Stimulated activated CD8-positive, alpha-beta memory T cell treated with anti-CD3 and anti-CD28 coated beads, Interleukin-12 subunit alpha, Interleukin-12 subunit beta, amount 100 ng/mL, for 24 hours (primary cell): ENCODE data around the gene NCKAP5L.
"Not testable (repeated sequence)": the region's sequence is repeated elsewhere in the genome, so short reads cannot be mapped to it uniquely, and the experiment has no call there.

ENCODE experiments used
- DNase-seq: peaks from one replicate; pipeline ENCODE4 v3.0.0-alpha.2; 2020; ENCODE audit errors: extremely low read depth

Gene NCKAP5L

GRCh38 chr12:49779581-49779980 is 48.6 kb downstream of the NCKAP5L start:
- no peak for DNase-seq

DNA sequence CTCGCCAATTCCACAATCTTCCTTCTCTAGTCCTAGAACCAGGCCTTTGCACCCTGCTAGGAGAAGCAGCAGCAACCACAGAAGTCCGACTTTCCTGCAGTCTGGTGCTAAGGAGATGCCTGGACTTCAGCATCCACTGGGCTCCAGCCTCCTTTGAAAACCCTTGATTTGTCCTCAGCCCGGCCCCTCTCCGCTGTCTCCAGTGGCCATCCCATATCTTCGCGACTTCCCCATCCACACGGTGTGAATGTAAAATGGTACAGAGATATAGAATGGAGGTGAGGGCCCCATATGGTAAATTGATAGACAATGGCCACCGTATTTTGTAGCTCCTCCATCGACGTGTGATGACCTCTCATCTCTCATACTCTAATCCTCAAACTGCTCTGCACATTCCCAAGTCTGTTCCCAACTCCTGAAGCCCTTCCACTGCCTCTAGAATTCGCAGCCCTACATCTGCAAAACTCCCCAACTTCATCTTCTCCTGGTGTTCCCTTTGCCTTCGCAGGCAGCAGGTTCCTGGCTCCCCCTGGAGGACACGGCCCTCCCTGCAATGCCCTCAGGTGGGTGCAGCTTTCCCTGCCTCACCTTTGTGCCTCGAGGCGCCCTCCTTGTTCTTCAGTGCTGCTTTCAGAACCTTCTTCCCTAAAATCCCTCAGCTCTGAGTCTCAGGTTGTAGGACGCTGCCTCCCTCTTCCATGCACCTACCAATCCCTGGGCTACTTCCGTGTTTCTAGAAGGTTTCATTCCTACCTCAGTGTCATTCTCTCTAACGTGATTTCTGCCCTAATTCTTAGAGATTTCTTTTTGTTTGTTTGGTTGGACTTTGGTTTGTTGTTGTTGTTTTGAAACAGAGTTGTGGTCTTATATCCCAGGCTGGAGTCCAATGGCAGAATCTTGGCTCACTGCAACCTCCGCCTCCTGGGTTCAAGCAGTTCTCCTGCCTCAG is 50.1 kb downstream of the NCKAP5L start:
- peak; percentile 43 for DNase-seq

- DNase-seq: no peak
These were observed 50.9 kb downstream of the NCKAP5L start for GRCh38 chr12:49777341-49777740.

DNA sequence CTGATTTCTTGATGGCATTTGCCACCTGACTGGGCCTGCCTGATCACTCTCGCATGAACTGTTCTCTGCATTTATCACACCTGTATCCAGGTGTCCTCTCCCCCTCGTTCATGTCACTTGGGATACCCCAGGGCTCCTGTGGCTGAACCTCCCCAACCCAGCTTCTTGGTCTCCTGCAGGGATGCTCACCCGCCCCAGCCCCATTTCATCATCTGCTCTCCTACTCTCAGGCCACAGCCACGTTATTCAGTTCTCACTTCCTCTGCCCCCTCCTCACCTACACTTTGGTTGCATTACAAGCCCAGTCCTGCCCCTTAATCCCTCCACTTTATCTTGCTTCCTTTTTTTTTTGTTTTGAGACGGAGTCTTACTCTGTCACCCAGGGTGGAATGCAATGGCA is 51.4 kb downstream of the NCKAP5L start:
- DNase-seq: no peak

- peak; percentile 10 for DNase-seq
These were observed 51.8 kb downstream of the NCKAP5L start for GRCh38 chr12:49776413-49776812.

DNA sequence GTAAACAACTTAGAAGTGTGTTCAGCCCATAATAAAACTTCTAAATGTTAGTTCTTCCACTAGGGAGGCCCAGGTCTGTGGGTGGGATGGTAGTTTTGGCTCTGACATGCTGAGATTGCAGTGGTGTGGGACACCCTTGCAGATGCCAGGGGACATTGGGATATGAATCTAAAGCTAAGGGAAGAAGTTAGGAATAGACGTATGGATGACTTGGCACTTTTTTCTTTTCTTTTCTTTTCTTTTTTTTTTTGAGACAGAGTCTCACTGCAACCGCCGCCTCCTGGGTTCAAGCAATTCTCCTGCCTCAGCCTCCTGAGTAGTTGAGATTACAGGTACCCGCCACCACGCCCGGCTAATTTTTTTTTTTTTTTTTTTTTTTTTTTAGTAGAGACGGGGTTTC is 55.1 kb downstream of the NCKAP5L start:
- DNase-seq: not testable (repeated sequence)

DNA sequence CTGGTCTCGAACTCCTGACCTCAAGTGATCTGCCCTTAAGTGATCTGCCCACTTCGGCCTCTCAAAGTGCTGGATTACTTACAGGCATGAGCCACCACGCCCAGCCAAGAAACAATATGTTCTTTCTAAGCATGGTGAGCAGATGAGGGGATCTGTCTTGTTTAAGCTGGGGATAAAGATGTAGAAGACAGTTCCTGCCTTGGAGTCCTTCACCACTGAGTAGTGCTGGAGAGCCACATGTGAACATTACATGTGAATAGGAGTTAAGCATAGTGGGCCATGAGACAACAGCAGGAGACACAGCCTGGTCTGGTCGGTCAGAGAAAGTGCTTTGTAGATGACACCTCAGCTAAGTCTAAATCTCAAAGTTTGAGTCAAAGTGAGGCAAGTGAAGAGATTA is 60.9 kb downstream of the NCKAP5L start:
- DNase-seq: no peak

GRCh38 chr12:49766115-49766455 is 62.1 kb downstream of the NCKAP5L start:
- DNase-seq: no peak

GRCh38 chr12:49764126-49764525 is 64.1 kb downstream of the NCKAP5L start:
- DNase-seq: no peak

DNA sequence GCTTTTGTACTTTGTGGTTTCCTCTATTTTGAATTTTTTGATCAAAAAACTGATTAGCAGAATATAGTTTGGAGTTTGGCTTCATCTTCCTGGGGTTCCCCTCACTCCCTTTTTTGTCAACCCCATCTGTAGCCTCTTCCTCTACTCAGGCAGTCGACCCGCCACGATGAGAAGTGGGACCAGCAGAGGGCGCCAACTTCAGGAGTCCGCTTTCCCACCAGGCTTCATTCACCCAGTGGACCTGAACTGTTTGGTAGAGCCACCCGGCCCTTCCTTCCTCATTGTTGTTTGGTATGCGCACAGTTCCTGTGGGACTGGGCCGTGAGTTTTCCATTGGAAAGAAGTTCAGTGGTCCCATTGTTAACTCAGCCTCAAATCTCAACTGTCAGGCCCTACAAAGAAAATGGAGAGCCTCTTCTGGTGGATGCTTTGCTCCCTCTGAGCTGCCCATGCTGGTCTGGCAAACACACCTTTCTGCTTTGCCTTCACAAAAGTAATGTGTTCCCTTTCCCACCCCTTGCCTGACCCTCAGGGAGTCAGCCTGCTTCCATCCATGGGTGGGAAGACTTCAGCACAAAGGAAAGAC is 65.1 kb downstream of the NCKAP5L start:
- DNase-seq: peak; percentile 36

DNA sequence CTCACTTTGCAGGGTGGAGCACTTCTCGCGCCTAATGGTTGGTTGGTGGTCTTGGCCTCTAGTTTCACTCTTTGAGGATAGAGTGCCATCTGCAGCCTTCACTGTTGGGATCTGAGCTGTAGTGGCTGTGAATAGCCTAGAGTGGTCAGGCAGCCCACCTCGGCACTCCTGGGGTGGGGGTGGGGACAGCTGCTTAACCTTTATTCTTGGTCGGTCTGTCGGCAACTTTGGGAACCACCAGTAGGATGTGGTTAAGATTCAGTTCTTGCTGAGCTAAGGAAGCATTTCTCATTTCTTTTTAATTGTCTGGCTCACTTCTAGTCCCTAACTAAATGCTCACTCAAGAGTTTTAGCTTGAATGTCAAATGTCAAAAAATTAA is 65.8 kb downstream of the NCKAP5L start:
- no peak for DNase-seq

- no peak for DNase-seq
These were observed 66.3 kb downstream of the NCKAP5L start for GRCh38 chr12:49761677-49762467.

- DNase-seq: no peak
These were observed 77.2 kb downstream of the NCKAP5L start for GRCh38 chr12:49750996-49751393.

- DNase-seq: peak; percentile 16
These were observed 77.9 kb downstream of the NCKAP5L start for GRCh38 chr12:49750027-49750995.

DNA sequence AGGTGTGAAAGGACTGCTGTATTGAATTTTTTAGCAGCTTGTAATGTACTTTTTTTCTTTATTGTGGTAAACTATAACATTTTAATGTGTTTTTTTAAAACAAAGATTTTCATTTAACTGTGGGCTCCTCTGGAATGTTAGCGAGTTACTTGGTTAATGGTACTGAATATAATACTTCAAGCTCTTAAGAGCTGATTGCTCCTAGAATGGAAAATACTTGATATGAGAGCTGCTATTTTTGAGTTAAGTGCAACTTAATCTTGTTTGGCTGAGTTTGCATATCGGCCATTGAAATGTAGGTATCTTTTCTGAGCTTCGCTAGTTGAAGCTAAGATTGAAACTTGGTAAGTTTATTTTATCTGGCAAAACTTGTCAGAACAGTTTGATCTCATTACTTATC is 79.4 kb downstream of the NCKAP5L start:
- no peak for DNase-seq

DNA sequence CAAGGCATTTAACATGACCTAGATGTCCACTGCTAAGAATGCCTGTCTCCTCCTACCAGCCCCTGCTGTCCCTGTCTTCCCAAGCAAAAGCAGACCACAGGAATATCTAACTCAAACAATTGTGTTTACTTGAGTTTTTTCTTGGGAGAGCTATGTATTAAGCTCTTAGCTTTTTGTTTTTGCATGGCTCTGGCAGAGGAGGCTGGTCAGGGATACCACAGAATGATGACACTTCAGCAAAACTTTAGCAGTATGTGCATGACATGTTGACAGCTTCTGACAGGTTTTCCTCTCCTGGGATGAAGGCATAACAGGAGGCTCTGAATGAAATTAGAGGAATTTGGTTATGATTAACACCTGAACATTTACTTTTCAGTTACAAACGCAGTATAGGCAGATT is 79.9 kb downstream of the NCKAP5L start:
- no peak for DNase-seq

GRCh38 chr12:49744363-49744885 is 83.8 kb downstream of the NCKAP5L start:
- DNase-seq: no peak

DNA sequence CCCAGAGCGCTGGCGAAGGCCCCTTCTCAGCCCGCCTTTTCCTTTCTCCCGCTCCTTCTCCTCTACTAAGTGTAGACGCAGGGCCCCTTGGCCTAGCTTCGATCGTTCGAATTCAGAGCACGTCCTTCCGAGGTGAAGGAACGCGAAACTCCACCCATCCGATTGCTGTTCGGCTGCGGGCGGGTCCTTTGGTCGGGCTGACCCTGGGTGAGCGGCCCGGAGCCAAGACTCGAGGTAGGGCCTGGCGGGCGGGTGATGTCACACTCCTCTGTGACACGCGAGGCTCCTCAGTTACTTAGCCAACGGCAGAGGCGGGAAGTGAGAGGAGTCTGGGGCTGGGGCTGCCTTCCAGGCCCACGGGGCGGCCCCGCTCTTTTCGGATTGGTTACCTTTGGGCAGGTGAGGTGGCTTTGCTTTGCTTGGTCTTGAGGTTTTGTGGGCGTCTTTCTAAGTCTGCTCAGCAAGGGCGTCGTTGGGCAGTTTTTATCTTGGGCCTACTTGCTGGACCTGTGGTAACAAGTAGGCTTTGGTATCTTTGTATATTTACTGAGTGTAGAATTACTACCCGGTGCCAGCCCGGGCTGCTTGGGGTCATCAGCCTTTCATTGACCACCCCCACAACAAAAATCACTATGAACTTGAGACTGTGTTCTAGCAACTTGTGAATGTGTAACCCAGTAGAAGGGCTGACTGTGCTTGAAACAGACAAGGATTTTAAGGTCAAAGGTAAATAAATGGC is 86.2 kb downstream of the NCKAP5L start:
- DNase-seq: peak; percentile 68
